SK-MEL-5 (cell line): ENCODE measurements around the gene FOXK1. TPM values are rescaled to one million over a fixed set of nuclear protein-coding genes. Genes with fewer than 3 reads are reported as not detected.

Experiments
- DNase-seq: peaks from one replicate; pipeline ENCODE4 v3.0.0-alpha.2; 2016; ENCODE audit warnings: low read depth, low spot score
- in situ Hi-C: cut with HindIII; loops from 2 replicates; pipeline ENCODE4 v1.10.0; 2016; ENCODE audit warnings: low sequenced_read_pairs, high pct_unique_total_duplicates, low pct_unique_long_range_greater_than_20kb
- total RNA-seq: library from RNA; depleted of rRNA; stranded (reverse); fragments of >200 nt; shearing (Covaris generic); gene quantifications from 2 replicates; pipeline ENCODE4 v1.2.3, GENCODE V29; 2014

The FOXK1 gene
- total RNA-seq, 1 experiment from 2014 or later = 14.5 TPM

GRCh38 chr7:4712281-4713182, 30.4 kb downstream of the FOXK1 start:
- no peak for DNase-seq
- in situ Hi-C loops = no loop called here

- in situ Hi-C loops = no loop called here
- DNase-seq = no peak
Measured at GRCh38 chr7:4713183-4713784, 31.2 kb downstream of the FOXK1 start.

- in situ Hi-C loops = no loop called here
- no peak for DNase-seq
Measured at GRCh38 chr7:4714161-4714700, 32.1 kb downstream of the FOXK1 start.

GRCh38 chr7:4714767-4715409, 32.8 kb downstream of the FOXK1 start:
- in situ Hi-C loops = no loop called here
- no peak for DNase-seq

- no peak for DNase-seq
- in situ Hi-C loops = no loop called here
Measured at GRCh38 chr7:4715410-4715776, 33.3 kb downstream of the FOXK1 start.

- in situ Hi-C loops = no loop called here
- DNase-seq = no peak
Measured at GRCh38 chr7:4716946-4717795, 35.1 kb downstream of the FOXK1 start.

- in situ Hi-C loops = no loop called here
- DNase-seq = no peak
Measured at GRCh38 chr7:4718075-4718474, 36.0 kb downstream of the FOXK1 start.

GRCh38 chr7:4720225-4720624, 38.1 kb downstream of the FOXK1 start:
- in situ Hi-C loops = no loop called here
- DNase-seq = no peak

- in situ Hi-C loops = no loop called here
- DNase-seq = no peak
Measured at GRCh38 chr7:4722308-4722707, 40.2 kb downstream of the FOXK1 start.

GRCh38 chr7:4722960-4723630, 41.0 kb downstream of the FOXK1 start:
- DNase-seq = no peak

GRCh38 chr7:4724648-4725013, 42.5 kb downstream of the FOXK1 start:
- DNase-seq = no peak

More at GRCh38 chr7:4722960-4723630, 41.0 kb downstream of the FOXK1 start:
- in situ Hi-C loops = no loop called here

GRCh38 chr7:4725014-4725849, 43.1 kb downstream of the FOXK1 start:
- in situ Hi-C loops = no loop called here
- peak; percentile 21 for DNase-seq

More at GRCh38 chr7:4724648-4725013, 42.5 kb downstream of the FOXK1 start:
- in situ Hi-C loops = no loop called here

GRCh38 chr7:4725850-4726450, 43.9 kb downstream of the FOXK1 start:
- in situ Hi-C loops = no loop called here
- no peak for DNase-seq

GRCh38 chr7:4726566-4726965, 44.5 kb downstream of the FOXK1 start:
- no peak for DNase-seq
- in situ Hi-C loops = no loop called here

- in situ Hi-C loops = no loop called here
Measured at GRCh38 chr7:4727914-4728705, 46.0 kb downstream of the FOXK1 start.

More at GRCh38 chr7:4727914-4728705, 46.0 kb downstream of the FOXK1 start:
- no peak for DNase-seq
